Iris pigment epithelial cell (primary cell): ENCODE results near the gene RGS14.

Source experiments
- DNase-seq: peaks from one replicate; pipeline ENCODE4 v3.0.0-alpha.2; 2011; ENCODE audit warnings: low read depth

The RGS14 gene, protein sequence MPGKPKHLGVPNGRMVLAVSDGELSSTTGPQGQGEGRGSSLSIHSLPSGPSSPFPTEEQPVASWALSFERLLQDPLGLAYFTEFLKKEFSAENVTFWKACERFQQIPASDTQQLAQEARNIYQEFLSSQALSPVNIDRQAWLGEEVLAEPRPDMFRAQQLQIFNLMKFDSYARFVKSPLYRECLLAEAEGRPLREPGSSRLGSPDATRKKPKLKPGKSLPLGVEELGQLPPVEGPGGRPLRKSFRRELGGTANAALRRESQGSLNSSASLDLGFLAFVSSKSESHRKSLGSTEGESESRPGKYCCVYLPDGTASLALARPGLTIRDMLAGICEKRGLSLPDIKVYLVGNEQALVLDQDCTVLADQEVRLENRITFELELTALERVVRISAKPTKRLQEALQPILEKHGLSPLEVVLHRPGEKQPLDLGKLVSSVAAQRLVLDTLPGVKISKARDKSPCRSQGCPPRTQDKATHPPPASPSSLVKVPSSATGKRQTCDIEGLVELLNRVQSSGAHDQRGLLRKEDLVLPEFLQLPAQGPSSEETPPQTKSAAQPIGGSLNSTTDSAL

DNA sequence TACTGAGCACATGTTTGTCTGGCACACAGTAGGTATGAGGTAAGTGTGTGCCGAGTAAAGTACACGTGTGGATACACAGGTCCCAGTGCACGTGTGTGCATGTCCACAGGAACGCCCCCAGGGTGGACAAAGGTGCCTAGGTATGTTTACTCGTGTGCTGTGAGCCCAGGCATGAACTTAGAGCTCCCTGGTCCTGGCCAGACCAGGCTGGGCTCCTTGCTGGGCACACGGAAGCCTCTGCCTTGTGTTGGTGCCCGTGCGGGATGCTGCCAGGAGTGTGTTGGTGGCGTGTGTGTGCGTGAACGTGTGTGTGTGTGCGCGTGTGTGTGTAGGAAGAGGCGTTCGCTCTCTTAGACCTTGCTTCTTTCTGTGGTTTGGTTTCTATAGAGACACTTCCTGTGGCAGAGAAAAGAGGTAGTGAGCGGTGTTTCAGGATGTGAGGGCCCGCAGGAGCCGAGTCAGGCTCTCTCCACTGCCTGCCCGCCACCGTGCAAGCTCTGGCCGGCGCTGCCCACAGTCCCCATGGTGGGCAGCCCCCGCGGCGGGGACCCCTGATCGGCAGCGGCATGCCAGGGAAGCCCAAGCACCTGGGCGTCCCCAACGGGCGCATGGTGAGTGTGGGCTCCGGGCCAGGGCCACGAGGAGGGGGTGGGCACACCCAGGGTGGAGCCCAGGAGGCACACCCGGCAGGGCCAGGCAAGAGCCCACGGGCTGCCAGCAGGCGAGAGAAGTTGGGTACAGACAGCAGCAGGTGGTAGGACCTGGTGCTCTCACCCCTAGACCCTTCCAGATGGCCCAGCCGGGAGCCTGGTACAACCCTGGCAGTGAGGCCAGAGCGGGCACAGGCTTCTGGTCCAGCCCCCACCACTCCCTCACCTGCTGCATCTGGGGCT is at the start of gene RGS14:
RGS14 (plus strand) TSS at position 466 of the 893 bp plus-strand sequence; CDS start at position 567, 101 bp downstream.
- DNase-seq: peak; percentile 61

DNA sequence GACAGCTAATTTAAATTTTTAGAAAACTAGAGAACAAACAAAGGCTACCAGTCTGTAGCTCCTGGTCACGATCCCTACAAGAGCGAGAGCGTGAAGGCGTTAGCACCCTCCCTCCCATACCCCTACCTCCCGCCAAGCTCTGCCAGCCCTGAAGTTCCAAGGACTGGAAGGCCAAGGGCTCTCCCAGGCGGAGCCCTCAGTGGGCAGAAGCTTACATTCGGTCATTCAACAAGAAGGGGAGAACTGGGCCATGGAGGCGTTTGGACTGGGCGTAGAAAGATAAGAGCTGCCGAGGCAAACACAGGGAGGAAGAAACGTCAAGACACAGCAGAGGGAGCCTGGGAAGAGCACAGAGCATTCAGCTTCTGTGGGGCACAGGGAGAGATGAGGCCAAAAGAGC is 49.0 kb upstream of the RGS14 start:
- no peak for DNase-seq

DNA sequence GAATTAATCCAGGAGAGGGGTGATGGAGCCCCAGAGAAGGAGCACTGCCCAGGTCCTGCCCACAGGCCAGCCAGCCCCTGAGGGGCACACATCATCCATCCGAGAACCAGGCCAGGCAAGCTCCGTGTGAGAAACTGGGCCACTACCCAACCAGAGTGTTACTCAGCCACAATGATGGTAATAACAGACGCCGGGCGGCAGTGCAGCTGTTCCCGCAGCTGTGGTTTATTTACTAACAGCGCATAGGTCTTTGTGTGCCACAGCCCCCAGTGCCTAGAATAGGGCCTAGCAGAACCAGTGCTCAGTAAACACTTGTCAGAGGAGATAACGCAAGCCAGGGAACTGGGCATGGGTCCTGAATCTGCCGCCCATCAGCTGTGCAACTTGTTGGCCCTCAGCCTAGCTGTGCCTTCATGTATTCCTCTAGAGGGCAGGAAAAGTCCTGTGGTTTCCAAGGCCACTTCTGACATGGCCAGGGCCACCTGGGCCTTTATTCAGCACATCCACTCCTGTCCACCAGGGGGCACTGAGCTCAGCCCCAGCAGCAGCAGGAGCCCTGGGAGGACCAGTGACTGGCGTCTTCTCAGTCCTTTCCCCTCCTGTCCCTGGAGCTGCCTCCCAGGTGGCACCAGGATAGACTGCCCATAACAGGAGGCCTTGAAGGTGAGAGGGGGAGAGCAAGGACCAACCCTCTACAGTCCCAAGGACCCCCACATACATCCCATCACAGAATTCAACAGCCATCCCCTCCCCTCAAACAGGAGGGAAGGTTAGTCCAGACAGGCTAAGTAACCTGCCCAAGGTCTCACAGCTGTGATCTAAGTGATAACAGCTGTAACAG is 48.2 kb upstream of the RGS14 start:
- DNase-seq: peak; percentile 70

DNA sequence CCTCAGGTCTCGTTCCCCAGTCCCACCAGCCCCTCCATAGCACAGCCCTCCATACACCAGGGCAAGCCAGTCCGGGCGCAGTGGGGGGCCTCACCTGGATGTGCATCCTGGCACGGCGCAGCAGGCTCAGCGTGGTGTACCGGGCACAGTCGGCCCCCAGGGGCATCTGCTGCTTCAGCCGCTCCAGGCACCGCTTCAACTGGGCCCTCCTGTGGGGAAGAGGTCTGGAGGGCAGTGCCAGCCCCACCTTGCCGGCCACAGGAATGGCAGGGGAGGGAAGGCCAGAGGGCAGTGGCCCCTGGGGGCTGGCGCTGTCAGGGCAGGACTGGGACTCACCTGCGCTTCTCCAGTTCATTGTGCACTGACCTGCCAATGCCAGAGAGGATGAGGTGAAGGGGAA is 47.4 kb upstream of the RGS14 start:
- DNase-seq: no peak

DNA sequence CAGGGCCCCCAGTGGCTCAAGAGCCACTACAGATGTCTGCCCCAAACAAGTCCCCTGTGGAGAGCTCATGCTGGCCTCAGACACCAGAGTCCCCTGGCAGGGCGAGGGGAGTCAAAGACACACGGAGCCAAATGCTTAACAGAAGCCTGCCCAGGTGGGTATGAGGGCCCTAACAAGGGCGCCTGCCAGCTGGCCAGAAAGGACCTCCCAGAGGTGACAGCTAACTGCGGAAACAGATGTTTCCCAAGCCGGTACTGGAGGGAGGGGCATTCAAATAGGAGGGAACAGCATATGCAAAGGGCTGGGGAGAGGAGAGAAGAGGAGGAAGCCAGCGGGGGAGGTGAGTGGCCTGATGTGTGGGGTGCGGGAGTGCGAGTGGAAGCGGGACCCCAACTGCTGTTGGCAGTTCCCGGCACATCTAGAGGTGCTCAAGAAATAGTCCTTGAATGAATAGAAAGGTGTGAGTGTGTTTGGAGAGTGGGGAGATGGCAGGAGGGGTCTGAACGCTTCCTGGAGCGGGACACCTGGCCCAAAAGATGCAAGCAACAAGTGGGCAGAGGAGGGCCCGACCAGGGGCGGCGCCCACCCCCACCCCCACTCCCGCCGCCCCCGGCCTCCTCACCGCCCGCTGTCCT is 46.9 kb upstream of the RGS14 start:
- DNase-seq: no peak

DNA sequence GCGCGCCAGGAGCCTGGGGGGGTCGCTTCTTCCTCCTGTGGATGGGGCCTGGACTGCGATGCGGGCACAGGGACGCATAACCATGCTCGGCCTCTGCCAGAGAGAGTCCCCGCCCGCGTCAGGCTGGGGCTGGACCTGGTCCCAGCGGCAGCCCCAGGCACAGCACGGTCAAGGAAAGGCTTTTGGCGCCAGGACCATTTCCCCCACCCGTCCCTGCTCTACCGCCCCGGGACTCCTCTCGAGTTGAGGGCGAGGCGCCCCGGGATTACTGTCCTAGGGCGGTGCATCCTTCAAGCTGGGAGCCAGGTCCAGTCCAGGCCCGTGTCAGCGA is 46.4 kb upstream of the RGS14 start:
- no peak for DNase-seq

DNA sequence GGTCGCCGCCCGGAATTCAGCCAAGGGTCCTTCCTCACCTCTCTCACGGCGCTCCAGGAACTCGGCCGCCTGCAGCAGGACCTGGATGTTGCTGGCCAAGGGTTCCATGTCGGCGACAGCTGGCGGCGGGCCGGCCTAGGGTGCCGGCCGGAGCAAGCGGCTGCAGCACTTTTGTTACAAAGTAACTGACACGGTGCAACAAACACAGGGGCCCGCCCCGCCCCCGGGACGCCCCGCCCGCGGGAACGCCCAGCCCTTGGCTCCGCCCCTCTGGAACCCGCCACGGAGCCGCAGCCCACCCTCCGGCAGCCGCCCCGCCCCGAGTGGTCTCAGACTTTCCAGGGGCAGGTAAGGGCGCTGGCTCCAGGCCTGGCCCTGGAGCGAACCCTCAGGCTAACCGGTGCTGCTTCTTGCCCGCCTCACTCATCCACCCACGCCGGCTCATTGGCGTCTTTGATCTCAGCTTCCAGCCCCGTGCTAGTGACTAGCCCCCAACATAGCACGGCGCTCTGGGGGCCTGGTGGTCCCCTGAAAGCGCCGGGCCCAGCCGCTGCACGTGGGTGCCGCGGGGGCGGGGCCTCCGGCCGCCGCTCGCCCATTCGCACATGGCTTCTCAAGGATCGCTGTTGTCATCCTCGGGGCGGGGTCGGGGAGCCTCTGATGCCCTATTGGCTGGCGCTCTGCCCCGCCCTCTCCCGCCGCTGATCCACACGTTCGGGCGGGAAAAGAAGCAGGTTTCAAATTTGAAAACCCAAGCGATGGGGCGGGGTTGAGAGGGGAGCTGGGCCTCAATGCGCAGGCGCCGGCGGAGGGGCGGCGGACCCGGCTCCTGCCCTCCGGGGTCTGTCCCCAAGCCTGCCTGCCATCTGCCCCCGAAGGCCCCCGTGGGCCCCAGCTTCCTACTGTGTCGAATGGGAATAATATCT is 45.7 kb upstream of the RGS14 start, which contains the start of gene MXD3:
MXD3 (minus strand) TSS at position 176 of the 926 bp plus-strand sequence; CDS start at position 108, 68 bp downstream.
- DNase-seq: peak; percentile 93

DNA sequence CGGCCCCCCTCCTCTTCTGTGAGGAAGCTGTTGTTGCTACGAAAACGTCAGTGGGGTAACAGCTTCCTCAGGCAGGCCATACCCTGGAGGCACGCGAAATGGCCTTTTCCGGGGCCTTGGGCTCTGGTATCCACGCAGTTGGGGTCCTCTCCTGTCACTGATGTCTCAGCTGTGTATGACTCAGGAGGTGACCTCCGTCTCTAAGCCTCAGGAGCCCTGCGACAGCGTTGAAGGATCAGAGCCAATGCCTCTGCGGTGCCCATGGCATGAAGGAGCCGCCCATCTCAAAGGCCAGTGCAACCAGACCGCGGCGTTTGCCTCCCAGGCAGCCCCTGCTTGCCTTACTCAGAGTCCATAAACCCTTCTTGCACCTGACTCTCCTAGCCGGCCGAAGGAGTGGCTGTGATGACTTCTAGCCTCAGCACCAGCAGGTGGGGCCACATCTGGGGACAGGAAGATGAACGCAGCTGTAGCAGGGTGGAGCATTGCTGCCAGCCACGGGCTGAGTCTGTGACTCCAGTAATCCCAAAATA is 45.0 kb upstream of the RGS14 start:
- DNase-seq: no peak

DNA sequence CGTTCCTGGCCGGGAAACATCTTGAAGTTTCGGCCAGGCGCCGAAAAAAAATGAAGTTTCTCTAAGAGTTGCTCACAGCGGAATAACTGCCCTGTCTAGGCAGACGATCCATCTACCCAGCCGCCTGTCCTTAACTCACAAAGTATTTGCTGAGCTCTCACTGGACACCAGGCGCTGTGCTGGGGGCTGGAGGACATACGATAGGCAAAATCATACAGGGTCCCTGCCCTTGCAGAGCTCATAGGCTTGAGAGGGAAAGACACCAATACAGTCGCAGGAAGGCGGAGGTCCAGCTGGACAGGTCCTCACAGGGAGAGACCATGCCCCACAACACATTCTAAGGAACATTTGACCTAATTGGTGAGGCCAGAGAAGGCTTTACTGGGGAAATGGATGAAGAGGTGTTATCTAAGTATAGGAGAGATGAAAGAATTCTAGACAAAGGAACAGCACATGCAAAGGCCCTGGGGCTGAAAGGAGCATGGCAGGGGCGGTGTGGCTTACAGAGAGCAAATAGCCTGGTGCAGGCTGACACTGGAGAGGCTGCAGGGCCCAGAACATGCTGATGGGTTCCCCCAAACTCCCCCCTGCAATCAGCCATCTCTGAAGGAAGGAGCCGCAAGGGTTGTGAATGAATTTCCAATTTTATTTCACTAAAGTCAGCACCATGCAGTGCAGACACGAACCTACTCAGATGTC is 44.0 kb upstream of the RGS14 start:
- DNase-seq: no peak

DNA sequence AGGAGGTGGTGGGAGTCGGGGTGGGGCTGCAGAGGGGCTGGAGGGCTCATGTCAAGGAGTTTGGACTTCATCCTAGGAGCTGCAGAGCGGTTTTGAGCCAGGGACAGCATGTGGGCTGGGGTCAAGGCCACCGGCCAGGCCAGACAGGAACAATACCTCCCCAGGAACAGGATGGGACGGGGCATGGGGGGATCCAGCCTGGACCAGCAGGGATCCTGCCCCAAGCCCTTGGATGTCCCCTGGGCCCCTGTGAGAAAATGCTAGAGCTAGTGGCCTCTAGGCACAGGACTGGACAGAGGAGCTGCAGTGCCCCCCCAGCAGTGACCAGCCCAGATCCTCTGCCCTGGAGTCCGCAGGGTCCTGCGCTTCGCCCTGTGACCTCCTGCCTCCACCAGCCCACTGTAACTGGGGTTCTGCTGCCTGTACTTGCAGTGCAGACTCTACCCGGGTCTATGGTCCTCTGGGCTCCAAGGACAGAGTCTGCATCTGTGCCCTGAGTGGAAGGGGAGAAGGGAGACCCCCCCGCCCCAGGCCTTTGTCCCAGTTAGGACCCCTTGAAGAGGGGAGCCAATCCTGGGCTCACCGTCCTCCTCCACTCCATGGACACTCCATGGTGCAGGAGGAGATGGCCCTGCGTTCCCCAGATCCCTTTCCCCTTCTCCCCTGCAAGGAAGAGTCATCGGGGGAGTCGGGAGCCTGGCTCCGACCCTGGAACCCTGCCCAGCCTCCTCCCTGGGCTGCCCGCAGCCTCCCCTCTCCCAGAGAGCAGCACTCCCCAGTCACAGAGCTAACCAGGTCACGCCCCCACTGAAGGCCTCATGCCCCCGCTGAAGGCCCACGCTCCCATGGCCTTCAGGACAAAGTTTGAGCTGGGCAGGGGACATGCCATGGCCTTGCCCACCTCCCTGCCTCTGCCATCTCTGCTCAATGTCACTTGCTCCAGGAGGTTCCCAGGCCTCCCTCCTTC is 43.1 kb upstream of the RGS14 start:
- no peak for DNase-seq

DNA sequence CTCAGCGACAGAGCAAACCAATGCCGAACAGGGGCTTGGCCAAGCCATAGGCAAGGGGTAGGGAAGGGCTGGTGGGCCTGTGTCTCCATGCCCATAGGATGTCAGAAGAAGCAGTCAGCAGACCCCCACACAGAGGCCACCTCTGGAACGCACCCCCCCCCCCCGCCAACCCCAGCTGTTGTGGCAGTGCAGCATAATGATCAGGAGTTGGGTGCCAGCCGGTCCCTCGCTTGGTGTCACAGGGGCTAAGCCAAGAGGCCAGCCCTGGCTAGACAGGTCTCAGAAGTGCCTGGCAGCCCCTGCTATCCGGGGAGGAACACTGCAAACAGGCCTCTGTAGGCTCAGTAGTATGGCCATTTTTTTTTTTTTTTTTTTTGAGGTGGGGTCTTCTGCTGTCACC is 42.3 kb upstream of the RGS14 start:
- no peak for DNase-seq

DNA sequence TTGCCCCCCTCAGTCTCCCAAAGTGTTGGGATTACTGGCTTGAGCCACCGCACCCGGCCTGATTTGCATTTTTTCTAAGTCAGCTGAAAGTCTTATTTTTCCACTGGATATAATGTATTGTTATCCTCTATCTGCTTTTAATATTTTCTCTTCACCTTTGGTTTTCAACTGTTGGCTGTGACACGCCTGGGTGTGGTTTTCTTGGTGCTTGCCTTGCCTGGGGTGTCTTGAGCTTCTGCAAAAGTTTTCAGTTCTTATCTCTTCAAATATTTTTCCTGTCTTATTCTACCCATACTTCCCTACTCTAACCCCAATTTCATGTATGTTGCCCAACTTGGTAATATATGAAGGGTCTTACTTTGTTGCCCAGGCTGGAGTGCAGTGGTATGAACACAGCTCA is 41.7 kb upstream of the RGS14 start:
- no peak for DNase-seq

DNA sequence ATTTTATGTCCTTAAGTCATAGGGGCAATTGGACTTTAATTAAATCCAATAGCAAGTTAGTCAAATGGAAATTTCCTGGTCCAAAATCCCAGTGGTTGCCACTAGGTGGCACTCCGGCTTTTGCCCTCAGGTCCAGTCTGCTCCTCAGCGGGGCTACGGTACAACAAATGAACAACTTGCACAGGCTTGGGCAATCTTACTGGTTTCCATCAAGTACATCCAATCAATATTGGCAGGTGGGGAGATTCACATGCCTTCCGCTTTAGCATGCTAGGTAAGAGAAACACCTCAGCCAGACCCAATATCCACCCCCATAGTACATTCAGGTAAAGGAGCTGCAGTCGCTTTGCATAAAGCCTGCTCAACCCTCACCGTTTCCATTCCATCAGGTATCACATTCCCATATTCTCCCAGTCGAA is 39.8 kb upstream of the RGS14 start:
- peak; percentile 82 for DNase-seq

DNA sequence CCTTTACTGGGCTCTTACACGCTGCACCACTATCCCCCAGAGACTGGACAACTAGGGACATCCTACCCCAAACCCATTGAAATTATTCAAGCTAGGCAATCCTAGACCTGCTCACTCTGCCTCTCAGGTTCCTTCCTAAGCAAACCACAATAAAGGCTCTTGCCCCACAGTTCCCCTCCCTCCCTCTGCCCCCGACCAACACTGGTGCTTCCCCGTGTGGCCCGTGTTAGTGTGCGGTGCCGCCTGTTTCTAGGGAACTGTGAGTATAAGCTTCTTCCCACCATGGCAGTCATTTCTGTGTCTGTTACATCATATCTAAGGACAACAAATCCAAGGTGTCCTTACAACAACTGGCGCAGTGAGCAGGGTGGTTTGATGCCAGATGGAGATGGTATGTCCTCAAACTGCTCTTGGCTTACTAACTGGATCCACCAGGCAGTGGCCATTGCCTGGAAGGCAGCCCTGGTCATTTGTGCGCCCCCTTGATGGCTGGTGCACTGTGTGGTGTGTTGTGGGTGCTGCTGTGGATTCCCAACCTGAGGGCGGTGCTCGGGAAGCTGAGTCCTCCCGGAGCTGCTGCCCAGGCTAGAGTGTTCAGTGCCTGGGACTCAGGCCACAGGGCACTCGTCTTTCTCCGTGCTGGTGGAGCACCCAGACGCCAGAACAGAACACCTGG is 37.7 kb upstream of the RGS14 start:
- no peak for DNase-seq

DNA sequence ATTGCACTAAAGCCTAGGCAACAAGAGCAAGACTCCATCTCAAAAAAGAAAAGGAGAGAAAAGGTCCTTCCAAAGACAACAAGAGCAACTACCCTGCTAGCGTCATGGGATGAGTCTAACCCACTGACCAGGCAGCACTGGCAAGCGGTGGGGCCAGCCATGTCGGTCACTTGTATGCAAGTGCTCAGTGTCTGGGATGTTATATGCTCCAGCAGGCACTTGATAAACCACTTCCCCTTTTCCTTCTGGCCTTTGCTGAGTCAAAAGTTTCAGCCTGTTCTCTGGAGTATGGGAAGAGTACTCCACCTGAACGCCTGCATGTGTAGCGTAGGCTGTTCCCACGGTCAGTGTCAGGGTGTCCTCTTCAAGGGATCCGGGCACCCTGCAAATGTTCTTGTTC is 36.8 kb upstream of the RGS14 start:
- DNase-seq: no peak

DNA sequence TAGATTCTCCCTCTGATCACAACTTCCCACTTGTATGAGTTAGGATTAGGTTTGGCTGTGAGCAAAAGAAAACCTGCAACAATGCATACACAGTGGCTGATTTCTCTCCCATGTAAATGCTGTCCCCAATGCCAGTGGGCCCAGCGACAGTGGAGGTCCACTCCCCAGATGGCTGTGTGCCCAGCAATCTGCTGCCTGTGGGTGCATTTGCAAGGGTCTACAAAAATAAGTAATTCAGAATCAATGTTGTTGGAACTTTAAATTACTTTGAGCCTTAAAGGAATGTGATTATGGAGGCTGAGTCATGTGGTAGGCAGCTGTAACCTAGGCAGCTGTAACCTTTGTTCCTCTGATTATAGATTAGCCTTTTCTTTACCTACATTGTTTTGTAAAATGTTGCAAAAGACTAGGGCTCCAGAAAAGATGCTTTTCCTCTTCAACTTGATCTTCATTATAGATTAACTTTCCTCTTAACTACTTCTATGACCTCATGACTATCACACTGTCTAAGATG is 31.8 kb upstream of the RGS14 start:
- no peak for DNase-seq
